Transverse colon (tissue), 4 donors: ENCODE results near the gene AGTRAP. TPM values are rescaled to one million over a fixed set of nuclear protein-coding genes. Genes with fewer than 3 reads are reported as not detected.

Source experiments
- DNase-seq: peaks from one replicate; pipeline ENCODE4 v3.0.0-alpha.2; 2019
- H3K27ac ChIP-seq, 4 donors: fragments of 200-600 bp; sonication (generic); 2 replicates each; pipeline ENCODE4 v1.5.1; 2016 to 2018; ENCODE audit warnings: inconsistent platforms in 4 of 4
- H3K27me3 ChIP-seq: fragments of 200-600 bp; sonication (generic); 2 replicates; pipeline ENCODE4 v1.5.1; 2017; ENCODE audit warnings: inconsistent platforms
- H3K36me3 ChIP-seq, 4 donors: fragments of 200-600 bp; sonication (generic); 2 replicates each; pipeline ENCODE4 v1.5.1; 2017 to 2019; ENCODE audit warnings: inconsistent platforms in 4 of 4
- H3K4me1 ChIP-seq, 4 donors: fragments of 200-600 bp; sonication (generic); 2 replicates each; pipeline ENCODE4 v1.5.1; 2017 to 2020; ENCODE audit warnings: inconsistent platforms in 4 of 4
- H3K4me3 ChIP-seq, 4 donors: fragments of 200-600 bp; sonication (generic); 1 replicate in 1 of 4; 2 replicates in 3 of 4; pipeline versions ENCODE4 v1.5.1 to v1.6.1; 2017 to 2019; ENCODE audit warnings: inconsistent platforms in 4 of 4
- H3K9me3 ChIP-seq, 2 donors: fragments of 200-600 bp; sonication (generic); 2 replicates each; pipeline ENCODE4 v1.5.1; 2017 to 2019; ENCODE audit warnings: inconsistent platforms in 2 of 2
- EP300 ChIP-seq: sonication (generic); formaldehyde crosslinking; IDR thresholded peaks from one replicate; pipeline ENCODE4 v1.6.1; 2017; ENCODE audit warnings: antibody characterized with exemption, low read depth
- POLR2A ChIP-seq: fragments of 450-650 bp; IDR thresholded peaks from one replicate; pipeline ENCODE4 v1.6.1; 2016; ENCODE audit warnings: antibody characterized with exemption, mild to moderate bottlenecking, moderate library complexity
- POLR2AphosphoS5 ChIP-seq, 3 donors: sonication (generic); formaldehyde crosslinking; IDR thresholded peaks; one replicate each; pipeline ENCODE4 v1.6.1; 2016; ENCODE audit warnings: antibody characterized with exemption in 3 of 3
- WGBS, 2 donors: methylation state at CpG; one replicate each; pipeline ENCODE4 v1.1.5; 2018; ENCODE audit warnings: low coverage in 1 of 2; 5-methylcytosine and 5-hydroxymethylcytosine counted together
- in situ Hi-C, 4 donors: fragments of 200-750 bp; cut with MboI; loops; one replicate each; pipeline versions ENCODE4 v1.15.0 to v1.15.1; 2017; ENCODE audit warnings: low sequenced_read_pairs in 3 of 4, low pct_ligation_motif_present in 1 of 4, low pct_unique_long_range_greater_than_20kb in 1 of 4
- intact Hi-C: fragments of 100-400 bp; cut with DNase I; formaldehyde crosslinking; loops from one replicate; pipeline ENCODE4 v1.15.1; 2023; ENCODE audit warnings: low total_unique reads
- total RNA-seq, 4 donors: library from RNA; depleted of rRNA; stranded (reverse); fragments of >200 nt; gene quantifications; one replicate each; pipeline ENCODE4 v1.1.0, GENCODE V29; 2016
- TF ChIP-seq, protein P1 (sequence below), 5 experiments: fragments of 200-600 bp in 3 of 5; fragments of 450-650 bp in 2 of 5; sonication (generic) in 3 of 5; IDR thresholded peaks; 1 replicate in 2 of 5; 2 replicates in 3 of 5; pipeline ENCODE4 v1.5.1; 2016 to 2017; ENCODE audit warnings: antibody characterized with exemption in 5 of 5, inconsistent platforms in 3 of 5, mild to moderate bottlenecking in 2 of 5, moderate library complexity in 1 of 5

AGTRAP gene
- total RNA-seq, 4 donors from 2014 or later, result 1.2 to 27.0 (median 22.7) TPM

DNA sequence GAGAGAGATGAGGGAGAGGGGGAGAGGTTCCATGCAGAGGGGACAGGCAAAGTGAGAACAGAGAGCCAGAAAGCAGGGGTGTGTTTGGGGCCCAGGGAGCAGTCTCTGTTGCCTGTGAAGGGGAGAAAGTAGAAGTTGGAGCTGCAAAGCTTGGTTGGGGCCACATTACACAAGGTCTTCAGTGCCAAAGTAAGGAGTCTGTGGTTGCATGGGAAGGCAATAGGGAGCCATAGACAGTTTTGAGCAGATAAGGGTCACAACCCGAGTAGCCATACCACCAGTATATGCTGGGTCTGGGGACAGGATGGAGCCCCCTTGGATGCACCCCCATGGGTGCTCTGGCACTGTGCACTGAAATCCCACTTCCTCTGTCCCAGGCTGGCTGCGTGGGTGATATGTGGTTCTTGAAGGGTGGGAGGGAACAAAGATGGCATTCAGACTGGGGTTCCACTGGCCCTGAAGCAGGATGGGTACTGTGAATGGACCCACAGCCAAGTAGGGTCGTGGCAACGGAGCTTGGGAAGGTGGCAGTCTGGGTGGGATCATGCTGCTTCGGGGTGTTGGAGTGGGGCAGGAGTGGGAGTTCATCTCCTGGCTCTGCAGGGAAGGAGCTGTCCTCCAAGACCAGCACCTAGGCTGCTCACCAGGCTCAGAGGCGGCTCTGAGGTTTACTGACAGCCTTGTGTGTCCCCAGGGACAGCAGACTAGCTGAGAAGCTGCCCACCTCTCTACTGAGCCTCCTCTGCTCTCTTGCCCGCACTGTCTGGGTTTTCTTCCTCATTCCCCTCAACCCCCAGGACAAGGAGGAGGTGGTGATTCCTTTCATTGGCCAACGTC lies 32.4 kb upstream of the AGTRAP start:
- intact Hi-C loops (no loop called here), in situ Hi-C loops (no loop called here)
- Histone ChIP-seq H3K27me3 (peaks cover 36% of the 10 kb centered on the region), H3K4me1 (no peaks in the 10 kb centered on the region), H3K36me3 (no peaks in the 10 kb centered on the region), H3K9me3 (no peaks in the 10 kb centered on the region), H3K4me3 (no peak overlapping the region), H3K27ac (no peak overlapping the region)
- no peak for TF ChIP-seq POLR2AphosphoS5 (IDR thresholded peaks at IDR 0.05)
- TF ChIP-seq, protein P1, sequence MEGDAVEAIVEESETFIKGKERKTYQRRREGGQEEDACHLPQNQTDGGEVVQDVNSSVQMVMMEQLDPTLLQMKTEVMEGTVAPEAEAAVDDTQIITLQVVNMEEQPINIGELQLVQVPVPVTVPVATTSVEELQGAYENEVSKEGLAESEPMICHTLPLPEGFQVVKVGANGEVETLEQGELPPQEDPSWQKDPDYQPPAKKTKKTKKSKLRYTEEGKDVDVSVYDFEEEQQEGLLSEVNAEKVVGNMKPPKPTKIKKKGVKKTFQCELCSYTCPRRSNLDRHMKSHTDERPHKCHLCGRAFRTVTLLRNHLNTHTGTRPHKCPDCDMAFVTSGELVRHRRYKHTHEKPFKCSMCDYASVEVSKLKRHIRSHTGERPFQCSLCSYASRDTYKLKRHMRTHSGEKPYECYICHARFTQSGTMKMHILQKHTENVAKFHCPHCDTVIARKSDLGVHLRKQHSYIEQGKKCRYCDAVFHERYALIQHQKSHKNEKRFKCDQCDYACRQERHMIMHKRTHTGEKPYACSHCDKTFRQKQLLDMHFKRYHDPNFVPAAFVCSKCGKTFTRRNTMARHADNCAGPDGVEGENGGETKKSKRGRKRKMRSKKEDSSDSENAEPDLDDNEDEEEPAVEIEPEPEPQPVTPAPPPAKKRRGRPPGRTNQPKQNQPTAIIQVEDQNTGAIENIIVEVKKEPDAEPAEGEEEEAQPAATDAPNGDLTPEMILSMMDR (IDR thresholded peaks at IDR 0.05), result no peak
- TF ChIP-seq EP300, result no peak
- no peak for TF ChIP-seq POLR2A
- whole genome bisulfite sequencing, 2 donors, result 50 to 80% methylated on average over 1 to 8 of the region's 8 CpGs
- DNase-seq, result no peak

DNA sequence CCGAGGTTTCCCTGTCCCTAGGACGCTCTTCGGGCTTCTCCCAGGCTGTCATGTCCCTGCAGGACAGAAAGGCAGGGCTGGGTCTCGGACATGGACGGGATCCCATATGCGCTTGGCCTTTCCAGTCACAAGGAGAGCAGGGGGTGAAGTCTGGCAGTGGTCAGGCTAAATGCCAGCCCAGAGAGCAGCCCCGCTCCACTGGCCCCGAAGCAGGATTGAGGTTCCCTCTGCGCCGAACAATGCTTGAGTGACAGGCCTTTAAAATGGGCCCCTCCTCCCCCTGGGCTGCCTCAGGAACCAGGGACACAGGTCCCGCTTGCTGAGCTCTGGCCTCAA lies 31.8 kb upstream of the AGTRAP start:
- no peak for TF ChIP-seq POLR2AphosphoS5 (IDR thresholded peaks at IDR 0.05)
- no peak for TF ChIP-seq POLR2A
- no peak for TF ChIP-seq EP300
- TF ChIP-seq, protein P1 (IDR thresholded peaks at IDR 0.05), result no peak
- Histone ChIP-seq H3K4me3 (no peak overlapping the region), H3K9me3 (no peaks in the 10 kb centered on the region), H3K36me3 (no peaks in the 10 kb centered on the region), H3K4me1 (no peaks in the 10 kb centered on the region), H3K27ac (no peak overlapping the region), H3K27me3 (peaks cover 36% of the 10 kb centered on the region)
- intact Hi-C loops, result no loop called here
- in situ Hi-C loops, result no loop called here
- no peak for DNase-seq
- 30 to 78% methylated on average over 2 to 11 of the region's 11 CpGs for WGBS, 2 donors

DNA sequence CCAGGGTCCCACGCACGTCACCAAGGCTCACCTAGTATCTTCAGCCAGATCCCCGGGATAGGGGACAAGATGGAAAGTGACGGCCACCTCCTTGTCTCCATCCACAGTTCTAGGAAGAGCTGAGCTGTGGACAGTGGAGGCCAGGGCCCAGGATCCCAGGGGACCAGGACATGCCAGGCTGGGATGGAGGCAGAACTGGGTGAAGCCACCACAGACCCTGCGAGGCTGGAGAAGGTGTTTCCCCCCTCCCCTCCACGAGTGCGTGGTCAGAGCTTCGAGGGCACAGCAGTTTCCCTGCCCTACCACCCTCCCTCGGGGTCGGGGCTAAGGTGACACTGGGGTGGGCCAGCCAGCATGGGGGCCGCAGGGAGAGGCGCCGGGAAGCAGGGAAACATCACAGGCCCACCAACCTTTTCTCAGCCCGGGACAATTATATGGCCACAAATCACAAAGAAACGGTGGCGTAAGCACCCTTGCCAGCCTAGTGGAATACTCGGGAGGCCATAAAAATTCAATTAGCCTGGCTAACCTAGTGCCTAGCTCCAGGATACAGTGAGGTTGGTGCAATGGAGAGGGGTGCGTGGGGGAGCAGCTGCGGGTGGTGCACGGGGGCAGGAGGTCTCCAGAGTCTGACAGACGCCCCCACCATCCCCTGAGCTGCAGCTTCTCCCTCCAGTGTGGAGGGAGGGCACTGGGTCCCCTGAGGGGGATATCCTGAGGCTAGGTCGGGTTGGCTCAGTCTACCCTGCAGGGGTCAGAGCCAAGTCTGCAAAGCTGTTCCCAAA lies 31.1 kb upstream of the AGTRAP start:
- no peak for DNase-seq
- 52% methylated on average over 21 of the region's 22 CpGs; no CpG with 5 or more reads in 1 of the 2 donors for WGBS, 2 donors
- in situ Hi-C loops, result no loop called here
- no peaks in the 10 kb centered on the region for H3K4me1 ChIP-seq
- H3K27me3 ChIP-seq, result peaks cover 36% of the 10 kb centered on the region
- no peak overlapping the region for H3K4me3 ChIP-seq
- H3K27ac ChIP-seq, result no peak overlapping the region
- TF ChIP-seq POLR2A (no peak), POLR2AphosphoS5 (IDR thresholded peaks at IDR 0.05) (no peak), EP300 (no peak)
- TF ChIP-seq, protein P1 (IDR thresholded peaks at IDR 0.05), result no peak
- H3K36me3 ChIP-seq, result no peaks in the 10 kb centered on the region
- no peaks in the 10 kb centered on the region for H3K9me3 ChIP-seq
- intact Hi-C loops, result no loop called here

DNA sequence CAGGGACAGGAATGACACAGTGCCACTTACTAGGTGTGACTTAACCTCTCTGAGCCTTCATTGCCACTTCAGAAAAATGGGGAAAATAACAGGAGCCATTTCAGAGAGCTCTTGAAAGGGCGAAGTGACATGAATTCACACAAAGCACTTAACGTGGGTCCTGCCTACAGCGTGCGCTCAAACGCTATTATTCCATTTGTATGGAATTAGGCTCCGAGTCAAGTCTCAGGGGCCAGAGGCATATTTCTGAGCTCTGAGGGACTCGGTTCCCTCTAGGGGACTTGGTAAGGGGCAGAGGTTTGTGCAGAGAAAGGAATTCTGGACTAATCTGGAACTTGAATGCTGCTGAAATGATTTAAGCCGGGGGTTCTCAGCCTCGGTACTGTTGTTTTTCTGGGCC lies 30.3 kb upstream of the AGTRAP start:
- H3K27me3 ChIP-seq, result peaks cover 34% of the 10 kb centered on the region
- intact Hi-C loops (no loop called here), in situ Hi-C loops (no loop called here)
- 84 to 88% methylated on average over 5 to 9 of the region's 9 CpGs for WGBS, 2 donors
- H3K36me3 ChIP-seq, result no peaks in the 10 kb centered on the region
- TF ChIP-seq, protein P1 (IDR thresholded peaks at IDR 0.05), result no peak
- TF ChIP-seq EP300 (no peak), POLR2A (no peak)
- H3K9me3 ChIP-seq, result no peaks in the 10 kb centered on the region
- H3K27ac ChIP-seq, result no peak overlapping the region
- no peaks in the 10 kb centered on the region for H3K4me1 ChIP-seq
- H3K4me3 ChIP-seq, result no peak overlapping the region
- no peak for DNase-seq
